GM12878 (cell line): ENCODE data around the gene SLC4A1. TPM values are rescaled to one million over a fixed set of nuclear protein-coding genes. Genes with fewer than 3 reads are reported as not detected.

Source experiments
- ATAC-seq: fragments of 200-7000 bp; cut with Tn5 transposase; 3 replicates; pipeline ENCODE4 v1.9.1; 2020; ENCODE audit warnings: mild to moderate bottlenecking, moderate library complexity
- BruUV-seq: library from RNA; stranded (reverse); fragments of 400-500 nt; replicated peaks from 2 replicates; lab custom pipeline; 2021; lab: Mats Ljungman, UMichigan
- CTCF ChIA-PET: fragments of 300-600 bp; sonication (Branson Sonifier 250); formaldehyde crosslinking; extraction: SDS; loops from one replicate; lab custom pipeline; 2021; ENCODE audit warnings: inconsistent platforms; lab: Yijun Ruan, JAX
- POLR2A ChIA-PET: fragments of 350-600 bp; formaldehyde crosslinking; extraction: SDS; loops from one replicate; lab custom pipeline; 2021; ENCODE audit warnings: inconsistent platforms; lab: Charles Lee
- RAD21 ChIA-PET: fragments of 300-600 bp; sonication (Branson Sonifier 250); formaldehyde crosslinking; loops from one replicate; lab custom pipeline; 2023; ENCODE audit warnings: antibody characterized with exemption; ENCODE audit not compliant: unreplicated experiment; lab: Charles Lee
- SMC1A ChIA-PET: fragments of 300-600 bp; sonication (Branson Sonifier 250); formaldehyde crosslinking; loops from one replicate; lab custom pipeline; 2023; ENCODE audit not compliant: unreplicated experiment, uncharacterized antibody; lab: Charles Lee
- DNase-seq: peaks from one replicate; pipeline ENCODE4 v3.0.0-alpha.2; 2011; ENCODE audit warnings: low read depth, low spot score
- FAIRE-seq: peaks from 3 replicates; lab custom pipeline; 2011; peaks lifted over from hg19 to GRCh38; lab: Jason Lieb, UNC
- H2AFZ ChIP-seq: 2 replicates; pipeline ENCODE4 v1.6.0; 2011; ENCODE audit warnings: low read depth, low read length, control low read depth; ENCODE audit not compliant: control insufficient read depth
- H3K27ac ChIP-seq: 2 replicates; pipeline ENCODE4 v1.5.1; 2011; ENCODE audit warnings: control low read depth; ENCODE audit not compliant: control insufficient read depth, insufficient read depth
- H3K27me3 ChIP-seq, 2 experiments: replicated peaks in 1 of 2; 2 replicates each; pipeline versions ENCODE4 v1.6.0 to v1.6.1; 2011; ENCODE audit warnings: low read length in 1 of 2; ENCODE audit not compliant: control insufficient read depth in 2 of 2, insufficient read depth in 2 of 2
- H3K36me3 ChIP-seq, 2 experiments: 2 replicates each; pipeline ENCODE4 v1.5.1; 2011; ENCODE audit warnings: low read length in 1 of 2; ENCODE audit not compliant: control insufficient read depth in 2 of 2, insufficient read depth in 2 of 2
- H3K4me1 ChIP-seq: 2 replicates; pipeline ENCODE4 v1.6.1; 2011; ENCODE audit warnings: mild to moderate bottlenecking, low read length, moderate library complexity, mixed read lengths; ENCODE audit not compliant: control insufficient read depth, insufficient read depth
- H3K4me2 ChIP-seq: 2 replicates; pipeline ENCODE4 v1.6.0; 2011; ENCODE audit warnings: control low read depth; ENCODE audit not compliant: control insufficient read depth, insufficient read depth
- H3K4me3 ChIP-seq: fragments of 200-600 bp; sonication (generic); 2 replicates; pipeline ENCODE4 v1.5.1; 2016
- H3K79me2 ChIP-seq: 2 replicates; pipeline ENCODE4 v1.6.0; 2011; ENCODE audit warnings: low read length; ENCODE audit not compliant: control insufficient read depth, insufficient read depth
- H3K9ac ChIP-seq: 2 replicates; pipeline ENCODE4 v1.8.0; 2011; ENCODE audit warnings: low read length, control low read depth, mixed read lengths; ENCODE audit not compliant: control insufficient read depth, insufficient read depth
- H3K9me3 ChIP-seq: replicated peaks from 3 replicates; pipeline ENCODE4 v1.5.1; 2011; ENCODE audit warnings: mild to moderate bottlenecking, low read length; ENCODE audit not compliant: control insufficient read depth, insufficient read depth
- H4K20me1 ChIP-seq: 2 replicates; pipeline ENCODE4 v1.6.0; 2011; ENCODE audit not compliant: control insufficient read depth, insufficient read depth
- BACH1 ChIP-seq: fragments of 450-650 bp; IDR thresholded peaks from 2 replicates; pipeline ENCODE4 v1.6.1; 2017; ENCODE audit warnings: mild to moderate bottlenecking, borderline replicate concordance
- CBFB ChIP-seq: IDR thresholded peaks from 2 replicates; pipeline ENCODE4 v1.6.1; 2016; ENCODE audit warnings: antibody characterized with exemption, low read depth
- E4F1 ChIP-seq: fragments of 450-650 bp; IDR thresholded peaks from 2 replicates; pipeline ENCODE4 v1.6.1; 2018; ENCODE audit warnings: borderline replicate concordance, mild to moderate bottlenecking; ENCODE audit not compliant: partially characterized antibody
- EED ChIP-seq: sonication (generic); IDR thresholded peaks from 2 replicates; pipeline ENCODE4 v1.6.1; 2016; ENCODE audit warnings: antibody characterized with exemption, low read depth
- FOXK2 ChIP-seq: fragments of 450-650 bp; IDR thresholded peaks from 2 replicates; pipeline ENCODE4 v1.6.1; 2017; ENCODE audit warnings: mild to moderate bottlenecking, moderate library complexity
- NR2C1 ChIP-seq: fragments of 450-650 bp; IDR thresholded peaks from 2 replicates; pipeline ENCODE4 v1.6.1; 2017; ENCODE audit warnings: antibody characterized with exemption, mild to moderate bottlenecking, moderate library complexity
- RCOR1 ChIP-seq: conservative IDR thresholded peaks from 2 replicates; pipeline ENCODE4 v1.6.1; 2012; ENCODE audit warnings: low read depth, low read length, improper control_type of control experiment
- RFX5 ChIP-seq: IDR thresholded peaks from 2 replicates; pipeline ENCODE4 v1.6.1; 2011; ENCODE audit warnings: low read depth, low read length, improper control_type of control experiment
- STAT1 ChIP-seq: fragments of 450-650 bp; conservative IDR thresholded peaks from 2 replicates; pipeline ENCODE4 v1.6.1; 2014; ENCODE audit warnings: antibody characterized with exemption, mild to moderate bottlenecking
- TCF3 ChIP-seq: IDR thresholded peaks from 2 replicates; pipeline ENCODE4 v1.6.1; 2012; ENCODE audit warnings: low read depth, mild to moderate bottlenecking, low read length, borderline replicate concordance; ENCODE audit not compliant: insufficient read depth
- YBX1 ChIP-seq: fragments of 450-650 bp; IDR thresholded peaks from 2 replicates; pipeline ENCODE4 v1.6.1; 2016; ENCODE audit warnings: antibody characterized with exemption
- WGBS: methylation state at CpG from one replicate; pipeline ENCODE4 v1.1.6; 2016; ENCODE audit warnings: low lambda C conversion rate; ENCODE audit not compliant: insufficient replicate concordance, insufficient coverage; ENCODE audit errors: missing lambda C conversion rate; 5-methylcytosine and 5-hydroxymethylcytosine counted together
- in situ Hi-C: fragments of 300-500 bp; cut with MboI; formaldehyde crosslinking; loops from 9 replicates; pipeline ENCODE4 v1.14.3; 2018; ENCODE audit warnings: mixed read lengths
- intact Hi-C: fragments of 100-400 bp; cut with micrococcal nuclease; formaldehyde crosslinking; loops from one replicate; pipeline ENCODE4 v1.14.2; 2022; ENCODE audit not compliant: unreplicated experiment
- polyA plus RNA-seq, 11 experiments: library from polyadenylated mRNA; depleted of rRNA in 4 of 11; unstranded in 6 of 11; stranded (reverse) in 5 of 11; fragments of >200 nt; fragmentation: Nextera tagmentation in 4 of 11; fragmentation: Illumina TruSeq in 1 of 11; extraction: Ambion mirVana in 4 of 11; extraction: Trizol in 1 of 11; gene quantifications; 1 replicate in 1 of 11; 2 replicates in 10 of 11; pipeline versions ENCODE4 v1.2.1 to v1.2.3, GENCODE V29; 2011 to 2016; ENCODE audit warnings: inconsistent platforms in 2 of 11, missing spikeins in 2 of 11, low read depth in 1 of 11
- total RNA-seq, 4 experiments: library from RNA; depleted of rRNA in 3 of 4; stranded (reverse); fragments of >200 nt in 3 of 4; fragmentation: Illumina TruSeq in 1 of 4; extraction: Trizol in 1 of 4; gene quantifications; 2 replicates each; pipeline versions ENCODE4 v1.2.1 to v1.2.3, GENCODE V29; 2013 to 2021
- TF ChIP-seq, protein P1 (sequence below): IDR thresholded peaks from 2 replicates; pipeline ENCODE4 v1.6.1; 2012; ENCODE audit warnings: low read length, inconsistent platforms
- TF ChIP-seq, protein P2 (sequence below): fragments of 450-650 bp; IDR thresholded peaks from 2 replicates; pipeline ENCODE4 v1.6.1; 2017; ENCODE audit warnings: borderline replicate concordance
- TF ChIP-seq, protein P3 (sequence below): fragments of 450-650 bp; IDR thresholded peaks from 2 replicates; pipeline ENCODE4 v1.6.1; 2016; ENCODE audit warnings: mild to moderate bottlenecking

The SLC4A1 gene
- total and polyA plus RNA-seq, 10 of the 15 experiments (the other 5 are each of a cell fraction or from before 2014, with no cell fraction given) = 0.03 TPM; not detected in 9

DNA sequence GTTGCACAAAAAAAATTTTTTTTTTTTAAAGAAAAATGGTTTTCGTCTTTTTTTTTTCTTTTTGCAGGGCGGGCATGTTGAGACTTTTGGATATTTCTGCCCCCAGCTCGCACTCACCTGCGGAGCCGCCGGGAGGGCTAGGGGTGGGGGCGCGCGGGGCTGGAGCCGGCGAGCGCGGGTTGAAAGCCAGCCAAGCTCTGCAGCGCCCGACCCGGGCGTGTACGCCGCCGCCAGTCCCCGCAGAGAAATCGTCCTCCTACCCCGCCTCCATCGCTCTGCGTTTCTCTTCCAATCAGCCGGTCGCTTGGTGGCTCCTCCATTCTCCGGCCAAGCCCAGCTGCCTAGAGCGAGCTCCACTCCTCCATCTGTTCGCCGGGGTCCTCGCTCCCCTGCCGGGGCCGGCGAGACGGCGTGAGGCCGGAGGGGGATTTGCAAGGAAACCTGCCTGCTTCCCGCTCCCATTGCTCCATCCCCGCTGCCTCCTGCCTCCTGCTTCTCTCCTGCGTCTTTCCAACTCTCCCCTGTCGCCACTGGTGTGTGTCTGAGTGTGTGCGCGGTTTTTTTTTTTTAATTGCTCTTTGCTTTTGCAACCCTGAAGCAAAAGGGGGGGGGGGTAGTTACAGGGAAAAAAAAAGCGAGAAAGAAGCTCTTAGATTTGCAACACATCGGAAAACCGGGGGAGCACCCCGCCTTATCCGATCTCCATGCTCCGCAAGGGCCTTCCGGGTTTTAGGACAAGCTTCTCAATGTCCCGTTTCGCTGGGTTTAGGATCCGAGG lies 46.7 kb downstream of the SLC4A1 start:
- DNase-seq = no peak
- H3K4me3 ChIP-seq = peak overlapping the region; percentile 98
- peak; percentile 55 for ATAC-seq
- SMC1A ChIA-PET = interaction anchor here (0.8 to 1.9 kb wide), 8 partner anchors 9 to 124 kb away, joined by 3 to 8 read pairs (median 4); partner anchors contain the start of gene GRN
- H3K9me3 ChIP-seq = no peaks in the 10 kb centered on the region
- no TSS peak for BruUV-seq
- RAD21 ChIA-PET = interaction anchor here (0.6 to 2.8 kb wide), 17 partner anchors 10 to 126 kb away, joined by 3 to 16 read pairs (median 4); partner anchors contain the start of genes GRN, SLC25A39 and TMUB2
- peak overlapping the region; percentile 93 for H3K4me2 ChIP-seq
- peak overlapping the region; percentile 72 for H2AFZ ChIP-seq
- H3K79me2 ChIP-seq = peaks cover 56% of the 10 kb centered on the region
- CTCF ChIA-PET = interaction anchor here (0.9 to 2.9 kb wide), 15 partner anchors 9 to 178 kb away, joined by 3 to 19 read pairs (median 6); partner anchors contain the start of gene GRN
- intact Hi-C loops = loop anchor here (2.0 kb wide), 1 partner anchor 24 kb away; no protein-coding TSS in a partner anchor
- peak overlapping the region; percentile 89 for H3K27ac ChIP-seq
- in situ Hi-C loops = loop anchor here (25.0 kb wide), 1 partner anchor 291 kb away; the partner anchor contains the start of gene GPATCH8
- POLR2A ChIA-PET = interaction anchor here (0.6 to 2.1 kb wide), 16 partner anchors 11 to 149 kb away, joined by 3 to 26 read pairs (median 5); partner anchors contain the start of genes ATXN7L3, GRN, SLC25A39 and TMUB2
- under 1% methylated on average over 32 of the region's 54 CpGs for WGBS
- no peaks in the 10 kb centered on the region for H3K27me3 ChIP-seq
- H3K36me3 ChIP-seq = peaks cover under 1 to 2% of the 10 kb centered on the region in 2 experiments; a peak in 1 of 4 replicates
- H3K9ac ChIP-seq = peak overlapping the region; percentile 88
- peaks cover 9% of the 10 kb centered on the region for H3K4me1 ChIP-seq
- no peak for FAIRE-seq
- H4K20me1 ChIP-seq = no peaks in the 10 kb centered on the region
- TF ChIP-seq, protein P1, sequence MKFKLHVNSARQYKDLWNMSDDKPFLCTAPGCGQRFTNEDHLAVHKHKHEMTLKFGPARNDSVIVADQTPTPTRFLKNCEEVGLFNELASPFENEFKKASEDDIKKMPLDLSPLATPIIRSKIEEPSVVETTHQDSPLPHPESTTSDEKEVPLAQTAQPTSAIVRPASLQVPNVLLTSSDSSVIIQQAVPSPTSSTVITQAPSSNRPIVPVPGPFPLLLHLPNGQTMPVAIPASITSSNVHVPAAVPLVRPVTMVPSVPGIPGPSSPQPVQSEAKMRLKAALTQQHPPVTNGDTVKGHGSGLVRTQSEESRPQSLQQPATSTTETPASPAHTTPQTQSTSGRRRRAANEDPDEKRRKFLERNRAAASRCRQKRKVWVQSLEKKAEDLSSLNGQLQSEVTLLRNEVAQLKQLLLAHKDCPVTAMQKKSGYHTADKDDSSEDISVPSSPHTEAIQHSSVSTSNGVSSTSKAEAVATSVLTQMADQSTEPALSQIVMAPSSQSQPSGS = no peak
- TF ChIP-seq E4F1 = no peak
- TF ChIP-seq EED = 0 out of 2 replicates have a peak, but pooled peaks have one; percentile 12
- no peak for TF ChIP-seq FOXK2
- TF ChIP-seq BACH1 = no peak
- no peak for TF ChIP-seq YBX1
- no peak for TF ChIP-seq RCOR1
- TF ChIP-seq TCF3 = no peak
- TF ChIP-seq, protein P2, sequence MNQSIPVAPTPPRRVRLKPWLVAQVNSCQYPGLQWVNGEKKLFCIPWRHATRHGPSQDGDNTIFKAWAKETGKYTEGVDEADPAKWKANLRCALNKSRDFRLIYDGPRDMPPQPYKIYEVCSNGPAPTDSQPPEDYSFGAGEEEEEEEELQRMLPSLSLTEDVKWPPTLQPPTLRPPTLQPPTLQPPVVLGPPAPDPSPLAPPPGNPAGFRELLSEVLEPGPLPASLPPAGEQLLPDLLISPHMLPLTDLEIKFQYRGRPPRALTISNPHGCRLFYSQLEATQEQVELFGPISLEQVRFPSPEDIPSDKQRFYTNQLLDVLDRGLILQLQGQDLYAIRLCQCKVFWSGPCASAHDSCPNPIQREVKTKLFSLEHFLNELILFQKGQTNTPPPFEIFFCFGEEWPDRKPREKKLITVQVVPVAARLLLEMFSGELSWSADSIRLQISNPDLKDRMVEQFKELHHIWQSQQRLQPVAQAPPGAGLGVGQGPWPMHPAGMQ = no peak
- TF ChIP-seq STAT1 = no peak
- no peak for TF ChIP-seq NR2C1
- no peak for TF ChIP-seq CBFB
- TF ChIP-seq, protein P3, sequence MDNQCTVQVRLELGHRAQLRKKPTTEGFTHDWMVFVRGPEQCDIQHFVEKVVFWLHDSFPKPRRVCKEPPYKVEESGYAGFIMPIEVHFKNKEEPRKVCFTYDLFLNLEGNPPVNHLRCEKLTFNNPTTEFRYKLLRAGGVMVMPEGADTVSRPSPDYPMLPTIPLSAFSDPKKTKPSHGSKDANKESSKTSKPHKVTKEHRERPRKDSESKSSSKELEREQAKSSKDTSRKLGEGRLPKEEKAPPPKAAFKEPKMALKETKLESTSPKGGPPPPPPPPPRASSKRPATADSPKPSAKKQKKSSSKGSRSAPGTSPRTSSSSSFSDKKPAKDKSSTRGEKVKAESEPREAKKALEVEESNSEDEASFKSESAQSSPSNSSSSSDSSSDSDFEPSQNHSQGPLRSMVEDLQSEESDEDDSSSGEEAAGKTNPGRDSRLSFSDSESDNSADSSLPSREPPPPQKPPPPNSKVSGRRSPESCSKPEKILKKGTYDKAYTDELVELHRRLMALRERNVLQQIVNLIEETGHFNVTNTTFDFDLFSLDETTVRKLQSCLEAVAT = 0 out of 2 replicates have a peak, but pooled peaks have one; percentile 9
- no peak for TF ChIP-seq RFX5
